OCI-LY1 (cell line): ENCODE results near the gene DYSF.

Experiments used
- H2AFZ ChIP-seq: fragments of 200-600 bp; sonication (generic), shearing (Covaris generic); 2 replicates; pipeline ENCODE4 v1.6.0; 2014; ENCODE audit warnings: antibody characterized with exemption, mild to moderate bottlenecking, low read length
- H3F3A ChIP-seq: fragments of 200-600 bp; sonication (generic), shearing (Covaris generic); 2 replicates; pipeline ENCODE4 v1.6.0; 2014; ENCODE audit warnings: mild to moderate bottlenecking, antibody characterized with exemption, low read length, moderate library complexity; ENCODE audit not compliant: insufficient read depth
- H3K27ac ChIP-seq: fragments of 200-600 bp; sonication (generic); 2 replicates; pipeline ENCODE4 v1.5.1; 2014; ENCODE audit warnings: low read length, mixed run types, mild to moderate bottlenecking, low read depth; ENCODE audit not compliant: poor library complexity, severe bottlenecking
- H3K27me3 ChIP-seq: fragments of 200-600 bp; sonication (generic); 2 replicates; pipeline ENCODE4 v1.6.0; 2014; ENCODE audit warnings: antibody characterized with exemption, mild to moderate bottlenecking, low read length, moderate library complexity; ENCODE audit not compliant: insufficient read depth
- H3K36me3 ChIP-seq: fragments of 200-600 bp; sonication (generic); 2 replicates; pipeline ENCODE4 v1.6.1; 2014; ENCODE audit warnings: mild to moderate bottlenecking, antibody characterized with exemption, low read length, moderate library complexity, mixed read lengths; ENCODE audit not compliant: insufficient read depth
- H3K4me1 ChIP-seq: fragments of 200-600 bp; sonication (generic); 2 replicates; pipeline ENCODE4 v1.5.1; 2014; ENCODE audit warnings: mild to moderate bottlenecking, low read length, moderate library complexity; ENCODE audit not compliant: insufficient read depth, severe bottlenecking
- H3K4me2 ChIP-seq: fragments of 200-600 bp; sonication (generic), shearing (Covaris generic); 2 replicates; pipeline ENCODE4 v1.6.1; 2014; ENCODE audit warnings: low read length
- H3K4me3 ChIP-seq: fragments of 200-600 bp; sonication (generic); 2 replicates; pipeline ENCODE4 v1.5.1; 2014; ENCODE audit warnings: low read length, low read depth, mild to moderate bottlenecking, mixed read lengths; ENCODE audit not compliant: poor library complexity, severe bottlenecking
- H3K79me2 ChIP-seq: fragments of 200-600 bp; shearing (Covaris generic); 2 replicates; pipeline ENCODE4 v1.6.1; 2016; ENCODE audit warnings: mixed run types, low read length, mixed read lengths; ENCODE audit not compliant: insufficient read depth
- H3K9ac ChIP-seq: fragments of 200-600 bp; sonication (generic), shearing (Covaris generic); 2 replicates; pipeline ENCODE4 v1.6.1; 2014; ENCODE audit warnings: mild to moderate bottlenecking, low read length, mixed read lengths
- H3K9me2 ChIP-seq: fragments of 200-600 bp; sonication (generic), shearing (Covaris generic); 2 replicates; pipeline ENCODE4 v1.6.1; 2014; ENCODE audit warnings: low read depth, mild to moderate bottlenecking, low read length, mixed read lengths
- H3K9me3 ChIP-seq: fragments of 200-600 bp; shearing (Covaris generic); 2 replicates; pipeline ENCODE4 v1.6.1; 2014; ENCODE audit warnings: low read length, mixed read lengths
- H4K20me1 ChIP-seq: fragments of 200-600 bp; sonication (generic), shearing (Covaris generic); 2 replicates; pipeline ENCODE4 v1.6.0; 2016; ENCODE audit warnings: mild to moderate bottlenecking, low read length; ENCODE audit not compliant: insufficient read depth
- CTCF ChIP-seq: fragments of 200-600 bp; sonication (generic), shearing (Covaris generic); IDR thresholded peaks from 2 replicates; pipeline ENCODE4 v1.5.1; 2017; ENCODE audit warnings: mild to moderate bottlenecking, antibody characterized with exemption, low read length, moderate library complexity, mixed read lengths
- EZH2 ChIP-seq: fragments of 200-600 bp; sonication (generic), shearing (Covaris generic); IDR thresholded peaks from 2 replicates; pipeline ENCODE4 v1.8.0; 2017; ENCODE audit warnings: borderline replicate concordance, mixed run types, mild to moderate bottlenecking, antibody characterized with exemption, low read length, moderate library complexity, mixed read lengths

DYSF gene

GRCh38 chr2:71691747-71692441, 238.5 kb downstream of the DYSF start:
- Histone ChIP-seq H3K4me3 (no peak overlapping the region), H3K27ac (no peak overlapping the region), H3K4me2 (no peak overlapping the region), H3K4me1 (no peaks in the 10 kb centered on the region), H4K20me1 (no peaks in the 10 kb centered on the region), H3K36me3 (no peaks in the 10 kb centered on the region), H3F3A (no peaks in the 10 kb centered on the region), H3K79me2 (no peaks in the 10 kb centered on the region), H3K9me2 (no peaks in the 10 kb centered on the region), H3K9ac (no peak overlapping the region), H3K9me3 (no peaks in the 10 kb centered on the region), H2AFZ (no peak overlapping the region), H3K27me3 (0 out of 2 replicates have a peak, but pooled peaks cover 4% of the 10 kb centered on the region)
- TF ChIP-seq EZH2: no peak
- no peak for TF ChIP-seq CTCF

DNA sequence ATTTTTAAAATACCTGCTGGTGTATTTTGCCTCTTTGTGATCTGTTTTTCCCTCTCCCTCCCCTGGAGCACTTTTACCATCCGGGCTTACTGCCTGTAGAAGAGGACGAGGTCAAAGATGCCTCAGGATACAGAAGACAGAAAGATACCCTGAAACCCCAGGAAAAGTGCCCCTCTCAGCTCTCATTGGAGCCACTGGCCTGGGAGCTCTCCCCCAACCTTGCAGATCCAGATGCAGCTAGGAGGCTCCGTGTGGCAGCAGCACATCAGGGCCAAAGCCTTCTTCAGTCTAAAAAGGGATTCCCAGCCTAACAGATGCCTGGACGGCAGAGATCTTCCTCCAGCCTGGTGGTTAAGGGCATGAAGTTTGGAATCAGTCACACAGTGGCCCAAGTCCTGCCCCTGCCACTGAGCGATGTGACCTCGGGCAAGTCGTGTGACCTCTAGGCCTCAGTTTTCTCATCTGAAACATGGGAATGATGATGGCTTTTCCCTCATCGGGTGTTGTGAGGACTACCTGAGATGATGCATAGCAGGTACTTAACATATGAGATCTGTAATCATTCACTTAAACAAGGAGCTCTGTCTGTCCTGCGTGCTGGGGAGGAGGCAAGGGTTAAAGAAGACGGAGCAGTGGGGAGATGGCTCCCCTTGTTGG, 239.4 kb downstream of the DYSF start:
- no peak overlapping the region for H3K9ac ChIP-seq
- H3K4me1 ChIP-seq: no peaks in the 10 kb centered on the region

More for the DNA sequence above, 239.4 kb downstream of the DYSF start:
- TF ChIP-seq CTCF (no peak), EZH2 (no peak)
- H3K9me3 ChIP-seq: no peaks in the 10 kb centered on the region
- no peak overlapping the region for H3K4me3 ChIP-seq
- H3K27me3 ChIP-seq: 0 out of 2 replicates have a peak, but pooled peaks cover 4% of the 10 kb centered on the region
- H3K36me3 ChIP-seq: no peaks in the 10 kb centered on the region
- no peak overlapping the region for H3K4me2 ChIP-seq
- no peaks in the 10 kb centered on the region for H4K20me1 ChIP-seq
- H3K79me2 ChIP-seq: no peaks in the 10 kb centered on the region
- H3K9me2 ChIP-seq: no peaks in the 10 kb centered on the region
- no peak overlapping the region for H3K27ac ChIP-seq
- H2AFZ ChIP-seq: no peak overlapping the region
- H3F3A ChIP-seq: no peaks in the 10 kb centered on the region
